ENCODE measurements around the gene CNTNAP2. TPM values are rescaled to one million over a fixed set of nuclear protein-coding genes. Genes with fewer than 3 reads are reported as not detected.

The CNTNAP2 gene
- total and polyA plus RNA-seq, 8 donors: 0.09 to 1.1 (median 0.38) TPM

DNA sequence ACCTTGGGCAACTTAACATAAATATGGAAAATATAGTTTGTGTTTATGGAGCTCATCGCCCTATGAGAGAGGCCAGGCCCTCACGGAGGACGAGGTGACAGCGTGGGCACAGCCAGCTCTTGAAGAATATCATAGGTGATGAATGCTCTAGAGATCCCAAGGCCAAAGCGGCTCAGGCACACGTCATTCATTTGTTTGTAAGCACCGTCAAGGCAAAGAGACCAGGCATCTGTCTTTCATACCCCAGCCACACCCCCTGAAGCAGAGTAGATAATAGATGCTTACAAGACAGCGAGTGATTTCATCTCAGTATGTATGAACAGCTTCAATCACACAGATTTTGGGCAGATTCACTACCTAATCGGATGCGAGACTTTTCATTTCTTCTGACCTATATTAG, 2231.9 kb downstream of the CNTNAP2 start:
- no peak overlapping the region for H3K4me3 ChIP-seq
- no peak for DNase-seq
- TF ChIP-seq, protein P1, sequence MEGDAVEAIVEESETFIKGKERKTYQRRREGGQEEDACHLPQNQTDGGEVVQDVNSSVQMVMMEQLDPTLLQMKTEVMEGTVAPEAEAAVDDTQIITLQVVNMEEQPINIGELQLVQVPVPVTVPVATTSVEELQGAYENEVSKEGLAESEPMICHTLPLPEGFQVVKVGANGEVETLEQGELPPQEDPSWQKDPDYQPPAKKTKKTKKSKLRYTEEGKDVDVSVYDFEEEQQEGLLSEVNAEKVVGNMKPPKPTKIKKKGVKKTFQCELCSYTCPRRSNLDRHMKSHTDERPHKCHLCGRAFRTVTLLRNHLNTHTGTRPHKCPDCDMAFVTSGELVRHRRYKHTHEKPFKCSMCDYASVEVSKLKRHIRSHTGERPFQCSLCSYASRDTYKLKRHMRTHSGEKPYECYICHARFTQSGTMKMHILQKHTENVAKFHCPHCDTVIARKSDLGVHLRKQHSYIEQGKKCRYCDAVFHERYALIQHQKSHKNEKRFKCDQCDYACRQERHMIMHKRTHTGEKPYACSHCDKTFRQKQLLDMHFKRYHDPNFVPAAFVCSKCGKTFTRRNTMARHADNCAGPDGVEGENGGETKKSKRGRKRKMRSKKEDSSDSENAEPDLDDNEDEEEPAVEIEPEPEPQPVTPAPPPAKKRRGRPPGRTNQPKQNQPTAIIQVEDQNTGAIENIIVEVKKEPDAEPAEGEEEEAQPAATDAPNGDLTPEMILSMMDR (IDR thresholded peaks at IDR 0.05): no peak
- no peaks in the 10 kb centered on the region for H3K9me3 ChIP-seq
- intact Hi-C loops (cut with DNase I): no loop called here
- no peaks in the 10 kb centered on the region for H3K36me3 ChIP-seq
- FAIRE-seq: no peak
- no peak overlapping the region for H3K27ac ChIP-seq
- WGBS, 2 donors: 79% methylated on average over 10 of the region's 10 CpGs
- no peaks in the 10 kb centered on the region for H3K4me1 ChIP-seq
- H3K27me3 ChIP-seq: peaks cover 0 to 2% (median 0%) of the 10 kb centered on the region in 4 donors
- no peak for ATAC-seq

DNA sequence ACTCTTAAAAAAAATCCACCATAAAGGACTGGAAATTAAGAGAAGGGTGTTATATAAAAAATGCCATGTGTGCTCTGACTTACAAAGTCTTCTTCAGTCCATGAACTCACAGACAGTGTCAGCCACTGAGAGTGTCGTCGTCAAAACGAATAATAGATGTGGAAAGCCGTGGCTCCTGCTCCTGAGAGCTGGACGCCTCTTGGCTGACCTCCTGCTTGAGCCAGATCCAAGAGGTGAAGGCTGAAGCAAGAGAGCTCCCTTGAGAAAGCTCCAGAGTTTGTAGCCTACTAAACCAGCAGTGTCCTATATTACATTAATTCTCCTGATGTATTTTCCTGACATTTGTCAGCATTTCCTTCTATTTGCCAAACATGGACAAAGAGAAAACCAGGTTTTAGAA, 2239.7 kb downstream of the CNTNAP2 start:
- Histone ChIP-seq H3K9me3 (no peaks in the 10 kb centered on the region), H3K4me3 (no peak overlapping the region), H3K27ac (no peak overlapping the region), H3K4me1 (no peaks in the 10 kb centered on the region), H3K27me3 (no peaks in the 10 kb centered on the region), H3K36me3 (no peaks in the 10 kb centered on the region)
- no peak for FAIRE-seq
- peak in 1 of 6 donors; percentile 11 for DNase-seq
- 57 to 67% methylated on average over 5 of the region's 5 CpGs for WGBS, 2 donors
- intact Hi-C loops (cut with DNase I): no loop called here
- ATAC-seq: peak in 2 of 4 donors; percentile 29 to 37
- TF ChIP-seq, protein P1 (IDR thresholded peaks at IDR 0.05): no peak

DNA sequence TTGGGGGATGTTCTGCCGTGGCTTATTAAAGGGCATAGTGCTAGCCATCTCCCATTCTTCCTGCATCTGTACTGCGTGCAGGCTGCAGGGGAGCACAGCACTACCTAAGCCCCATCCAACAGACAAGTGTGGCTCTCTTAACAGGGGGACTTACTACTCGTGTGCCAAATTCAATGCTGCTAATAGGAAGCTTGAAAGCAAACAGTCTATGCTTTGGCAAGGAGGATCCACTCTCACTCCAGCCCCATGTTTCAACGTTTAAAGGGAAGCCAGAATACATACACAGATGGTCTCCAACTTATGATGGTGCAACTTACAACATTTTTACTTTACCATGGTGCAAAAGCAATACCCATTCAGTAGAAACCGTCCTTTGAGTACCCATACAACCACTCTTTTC, 2245.9 kb downstream of the CNTNAP2 start:
- ATAC-seq: no peak
- WGBS, 2 donors: 60 to 73% methylated on average over 5 of the region's 5 CpGs
- FAIRE-seq: no peak

DNA sequence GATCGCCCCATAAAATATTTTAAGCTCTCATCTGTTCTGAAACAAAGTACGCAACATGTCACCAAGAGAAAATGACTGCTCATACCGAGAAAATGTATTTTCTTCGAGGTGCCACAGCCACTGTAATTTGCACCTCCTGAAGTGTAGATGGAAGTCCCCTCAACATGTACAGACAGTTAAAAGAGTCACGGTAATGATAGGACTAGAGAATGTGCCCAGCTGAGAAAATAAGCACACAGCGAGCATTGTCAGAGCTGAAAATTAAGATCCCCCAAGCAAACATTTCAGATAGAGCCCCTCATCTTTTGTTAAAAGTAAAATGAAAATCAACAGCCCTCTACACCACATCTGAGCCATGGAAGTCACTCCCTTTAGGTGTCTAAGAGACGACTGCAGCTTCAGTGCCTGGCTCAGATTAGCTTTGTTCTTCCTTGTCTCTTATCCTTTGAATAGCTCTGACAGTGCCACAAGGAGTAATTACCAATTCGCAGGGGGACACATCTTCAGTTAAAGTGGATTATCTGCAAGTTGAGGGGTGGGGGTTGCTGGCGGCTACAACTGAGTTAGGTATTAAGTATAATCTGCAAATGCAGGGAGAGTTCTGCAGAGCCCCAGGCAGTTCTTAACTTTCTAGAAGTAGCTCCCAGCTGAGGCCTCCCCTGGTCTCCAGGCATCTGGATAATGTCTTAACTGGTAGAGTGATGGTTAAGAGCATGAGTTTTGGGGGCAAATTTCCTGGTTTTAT, 2251.3 kb downstream of the CNTNAP2 start:
- ATAC-seq (no peak), FAIRE-seq (no peak), DNase-seq (no peak)
- H3K27ac ChIP-seq: no peak overlapping the region
- no peak overlapping the region for H3K4me3 ChIP-seq
- intact Hi-C loops (cut with DNase I): no loop called here
- WGBS, 2 donors: 78 to 81% methylated on average over 9 of the region's 9 CpGs
- H3K9me3 ChIP-seq: no peaks in the 10 kb centered on the region
- no peaks in the 10 kb centered on the region for H3K4me1 ChIP-seq
- TF ChIP-seq, protein P1 (IDR thresholded peaks at IDR 0.05): no peak
- no peaks in the 10 kb centered on the region for H3K36me3 ChIP-seq
- H3K27me3 ChIP-seq: no peaks in the 10 kb centered on the region

More for the DNA sequence above, 2245.9 kb downstream of the CNTNAP2 start:
- no peak for DNase-seq
- Histone ChIP-seq H3K27me3 (no peaks in the 10 kb centered on the region), H3K4me1 (no peaks in the 10 kb centered on the region), H3K4me3 (no peak overlapping the region), H3K27ac (no peak overlapping the region), H3K36me3 (no peaks in the 10 kb centered on the region), H3K9me3 (no peaks in the 10 kb centered on the region)
- intact Hi-C loops (cut with DNase I): no loop called here
- TF ChIP-seq, protein P1 (IDR thresholded peaks at IDR 0.05): no peak

DNA sequence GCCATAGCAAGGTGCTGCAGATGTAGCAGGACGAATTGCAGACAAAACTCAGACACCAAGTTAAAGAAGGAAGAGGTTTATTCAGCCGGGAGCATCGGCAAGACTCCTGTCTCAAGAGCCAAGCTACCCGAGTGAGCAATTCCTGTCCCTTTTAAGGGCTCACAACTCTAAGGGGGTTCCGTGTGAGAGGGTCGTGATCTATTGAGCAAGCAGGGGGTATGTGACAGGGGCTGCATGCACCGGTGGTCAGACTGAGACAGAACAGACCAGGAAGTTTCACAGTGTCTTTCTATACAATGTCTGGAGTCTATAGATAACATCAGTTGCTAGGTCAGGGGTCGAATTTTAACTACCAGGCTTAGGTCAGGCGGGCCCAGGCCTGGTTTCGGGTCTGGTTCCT, 2252.0 kb downstream of the CNTNAP2 start:
- WGBS, 2 donors: 78 to 83% methylated on average over 10 of the region's 10 CpGs
- DNase-seq (no peak), ATAC-seq (no peak), FAIRE-seq (no peak)
- H3K27me3 ChIP-seq: no peaks in the 10 kb centered on the region
- H3K9me3 ChIP-seq: no peaks in the 10 kb centered on the region
- TF ChIP-seq, protein P1 (IDR thresholded peaks at IDR 0.05): no peak
- H3K4me3 ChIP-seq: no peak overlapping the region
- H3K36me3 ChIP-seq: no peaks in the 10 kb centered on the region
- H3K4me1 ChIP-seq: no peaks in the 10 kb centered on the region
- no peak overlapping the region for H3K27ac ChIP-seq
- intact Hi-C loops (cut with DNase I): no loop called here
